HG03354 (cell line): ENCODE measurements around the gene CPE.

ENCODE experiments used
- ATAC-seq: cut with Tn5 transposase; IDR thresholded peaks from one replicate; pipeline ENCODE4 v1.9.1; 2021; ENCODE audit warnings: mild to moderate bottlenecking; ENCODE audit not compliant: unreplicated experiment, poor library complexity, severe bottlenecking

Gene CPE

GRCh38 chr4:165493359-165493758 is 114.6 kb downstream of the CPE start:
- peak; percentile 94 for ATAC-seq

GRCh38 chr4:165502916-165503907 is 124.4 kb downstream of the CPE start:
- peak; percentile 55 for ATAC-seq

- no peak for ATAC-seq
These were observed 125.4 kb downstream of the CPE start for GRCh38 chr4:165504184-165504583.

- no peak for ATAC-seq
These were observed 127.4 kb downstream of the CPE start for GRCh38 chr4:165505958-165506837.

- ATAC-seq = no peak
These were observed 128.0 kb downstream of the CPE start for GRCh38 chr4:165506849-165507248.

GRCh38 chr4:165507381-165507780 is 128.6 kb downstream of the CPE start:
- ATAC-seq = no peak

- no peak for ATAC-seq
These were observed 129.7 kb downstream of the CPE start for GRCh38 chr4:165508372-165509120.

- ATAC-seq = no peak
These were observed 133.6 kb downstream of the CPE start for GRCh38 chr4:165512424-165512823.

- ATAC-seq = no peak
These were observed 135.9 kb downstream of the CPE start for GRCh38 chr4:165514739-165515138.

GRCh38 chr4:165515201-165515600 is 136.4 kb downstream of the CPE start:
- ATAC-seq = no peak

GRCh38 chr4:165516281-165516833 is 137.5 kb downstream of the CPE start:
- ATAC-seq = no peak

- no peak for ATAC-seq
These were observed 138.4 kb downstream of the CPE start for GRCh38 chr4:165517216-165517615.

GRCh38 chr4:165518024-165518616 is 139.3 kb downstream of the CPE start:
- ATAC-seq = no peak

- ATAC-seq = no peak
These were observed 139.9 kb downstream of the CPE start for GRCh38 chr4:165518686-165519085.

- no peak for ATAC-seq
These were observed 140.8 kb downstream of the CPE start for GRCh38 chr4:165519591-165519990.

- no peak for ATAC-seq
These were observed 141.3 kb downstream of the CPE start for GRCh38 chr4:165520086-165520485.

- ATAC-seq = no peak
These were observed 143.2 kb downstream of the CPE start for GRCh38 chr4:165522050-165522449.

- no peak for ATAC-seq
These were observed 145.9 kb downstream of the CPE start for GRCh38 chr4:165524532-165525190.

- no peak for ATAC-seq
These were observed 154.2 kb downstream of the CPE start for GRCh38 chr4:165532976-165533375.
